HUDEP-2 (cell line): ENCODE results near the gene CBLB.
A peak's percentile ranks its signal among the peaks of the same experiment; 100 is the strongest.

Source experiments
- DNase-seq, 76 experiments: peaks; one replicate each; lab custom pipeline; 2025; ENCODE audit not compliant: unreplicated experiment in 76 of 76; lab: John Stamatoyannopoulos, UW

Gene CBLB

DNA sequence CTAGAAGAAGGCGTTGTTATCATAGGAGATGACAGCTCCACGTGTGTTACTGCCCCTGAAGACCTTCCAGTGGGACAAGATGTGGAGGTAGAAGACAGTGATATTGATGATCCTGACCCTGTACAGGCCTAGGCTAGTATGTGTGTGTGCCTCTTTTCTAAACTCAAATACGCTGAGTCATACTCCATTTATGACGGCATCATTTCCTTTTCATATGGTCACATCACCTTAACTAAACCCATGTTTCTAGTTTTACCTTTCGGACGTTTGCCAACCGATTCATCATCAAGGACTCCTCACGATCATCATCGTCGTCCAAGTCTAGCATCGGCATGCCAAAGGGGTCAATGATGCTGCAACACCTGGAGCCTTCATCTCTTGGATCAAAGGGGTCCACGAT, 149.0 kb downstream of the CBLB start:
- DNase-seq, result no peak

DNA sequence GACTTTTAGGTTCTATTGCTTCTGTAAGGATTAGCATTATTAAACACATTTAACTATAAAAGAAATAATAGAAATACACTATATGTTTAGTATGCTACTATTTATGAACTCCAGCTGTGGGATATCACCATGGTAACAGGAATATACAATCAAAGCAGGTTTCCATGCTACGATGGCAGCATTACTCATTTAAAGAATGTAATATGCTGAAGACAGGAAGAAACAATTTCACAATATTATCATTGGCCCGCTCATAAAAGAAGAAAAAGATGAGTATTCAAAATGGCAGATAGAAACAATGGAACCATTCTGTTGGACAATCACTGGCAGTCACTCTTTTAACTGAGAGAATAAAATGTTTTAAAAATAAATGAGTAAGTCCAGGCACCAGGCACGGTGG, 153.4 kb downstream of the CBLB start:
- DNase-seq, result no peak

DNA sequence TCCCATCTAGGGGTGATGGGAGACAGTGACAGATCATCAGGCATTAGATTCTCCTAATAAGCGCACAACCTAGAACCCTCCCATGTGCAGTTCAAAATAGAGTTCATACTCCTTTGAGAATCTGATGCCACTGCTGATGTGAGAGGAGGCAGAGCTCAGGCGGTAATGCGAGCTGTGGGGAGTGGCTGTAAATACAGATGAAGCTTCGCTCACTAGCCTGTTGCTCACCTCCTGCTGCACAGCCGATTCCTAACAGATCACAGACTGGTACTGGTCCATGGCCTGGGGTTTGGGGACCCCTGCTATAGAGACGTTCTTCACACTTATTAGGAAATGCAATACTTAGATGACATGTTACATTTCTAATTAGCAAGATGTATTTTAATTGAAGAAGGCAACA, 154.4 kb downstream of the CBLB start:
- DNase-seq, result no peak

DNA sequence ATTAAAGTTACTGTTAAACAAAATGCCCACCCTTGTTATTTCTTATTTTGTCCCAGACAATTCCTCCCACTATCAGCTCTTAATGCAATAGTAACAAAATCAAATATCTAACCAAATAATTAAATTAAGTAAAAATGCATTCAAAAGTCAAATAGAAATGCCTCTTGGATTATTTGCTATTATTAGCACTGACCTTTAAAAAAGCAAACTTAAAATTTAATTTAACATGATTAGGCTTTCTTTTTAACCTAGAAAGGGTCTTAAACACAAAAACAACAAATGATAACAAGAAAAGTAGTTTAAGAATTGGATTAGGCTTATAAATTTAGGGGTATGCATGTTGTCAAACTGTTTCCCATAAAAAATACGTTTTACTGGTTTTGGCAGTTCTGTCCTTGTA, 159.8 kb downstream of the CBLB start:
- DNase-seq, result no peak

DNA sequence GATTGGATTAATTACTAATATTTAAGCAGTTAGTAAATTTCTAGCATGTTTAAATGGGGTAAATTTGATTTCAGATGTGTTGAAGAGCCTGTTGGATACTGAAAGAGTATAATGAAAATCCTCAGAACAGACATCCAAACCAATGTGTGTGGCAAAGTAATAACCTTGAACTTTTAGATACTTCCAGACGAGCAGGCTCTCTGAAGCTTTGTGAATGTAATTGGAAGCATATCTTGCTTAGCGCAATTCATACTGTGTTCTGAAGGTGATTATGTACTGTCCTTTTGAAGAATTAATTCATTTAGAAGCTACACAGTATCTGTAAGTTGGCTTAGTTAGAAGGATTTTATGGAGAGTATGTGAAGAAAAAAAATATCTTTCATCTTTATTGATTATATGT, 161.8 kb downstream of the CBLB start:
- no peak for DNase-seq

DNA sequence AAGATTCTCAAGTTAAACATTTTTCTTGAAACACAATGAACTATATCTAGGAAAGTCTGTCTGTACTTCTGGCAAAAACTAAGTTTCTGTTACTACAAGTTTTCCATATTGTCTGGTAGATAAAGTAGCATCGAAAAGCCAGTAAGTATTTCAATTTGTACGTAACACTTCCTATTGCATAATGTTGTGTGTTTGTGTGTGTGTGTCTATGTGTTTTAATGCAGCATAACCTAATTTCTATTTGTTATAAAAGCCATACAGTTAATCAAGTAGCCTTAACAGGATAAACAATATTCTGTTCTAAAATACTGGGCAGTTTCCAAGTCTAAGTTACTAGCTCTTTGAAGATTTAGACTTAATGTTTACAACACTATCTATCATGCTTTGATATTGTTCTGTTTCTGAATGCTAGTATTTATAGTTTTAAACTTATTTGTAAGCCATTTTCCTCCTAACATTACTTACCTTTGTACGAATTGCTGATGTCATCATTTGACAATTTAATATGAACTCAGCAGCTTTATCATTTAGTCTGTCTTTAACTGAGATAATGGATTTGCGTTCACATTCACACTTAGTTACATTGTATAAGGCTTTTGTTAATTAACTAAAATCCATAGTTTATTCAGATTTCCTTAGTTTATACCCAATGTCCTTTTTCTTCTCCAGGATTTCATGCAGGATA, 163.9 kb downstream of the CBLB start:
- no peak for DNase-seq

DNA sequence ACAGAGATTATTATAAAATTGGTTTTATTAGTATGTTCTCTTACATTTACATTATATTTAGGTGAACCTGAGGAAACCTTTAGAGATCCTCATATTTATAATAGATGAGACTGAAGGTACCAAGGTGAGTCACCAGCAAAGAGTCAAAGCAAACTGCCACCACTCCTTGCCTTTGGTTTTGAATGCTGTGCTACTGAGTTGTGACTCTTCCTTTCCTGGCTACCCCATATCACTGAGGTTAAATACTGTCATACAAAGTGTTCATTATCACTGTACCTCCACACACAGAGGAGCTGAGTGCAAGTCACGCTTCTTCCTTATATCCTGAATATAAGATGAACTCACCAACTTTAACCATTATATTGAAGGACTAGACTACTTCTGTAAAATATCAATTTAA, 168.2 kb downstream of the CBLB start:
- no peak for DNase-seq

DNA sequence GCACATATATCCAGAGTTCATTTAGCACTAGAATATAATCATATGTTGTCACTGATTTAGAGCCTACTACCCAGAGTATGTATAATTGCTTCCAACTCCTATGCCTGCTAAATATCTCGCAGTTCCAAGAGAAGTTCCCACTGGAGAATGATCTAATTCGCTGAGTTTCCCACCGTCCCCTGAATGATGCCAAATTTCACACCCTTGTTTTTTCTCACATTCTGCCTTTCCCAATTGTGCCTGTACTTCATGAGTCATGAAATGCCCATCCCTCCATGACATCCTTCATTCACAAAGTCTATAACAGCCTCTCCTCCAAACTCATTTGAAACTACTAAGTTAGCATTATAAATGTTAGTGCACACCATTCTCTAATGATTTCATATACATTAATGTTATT, 177.2 kb downstream of the CBLB start:
- DNase-seq, result no peak

DNA sequence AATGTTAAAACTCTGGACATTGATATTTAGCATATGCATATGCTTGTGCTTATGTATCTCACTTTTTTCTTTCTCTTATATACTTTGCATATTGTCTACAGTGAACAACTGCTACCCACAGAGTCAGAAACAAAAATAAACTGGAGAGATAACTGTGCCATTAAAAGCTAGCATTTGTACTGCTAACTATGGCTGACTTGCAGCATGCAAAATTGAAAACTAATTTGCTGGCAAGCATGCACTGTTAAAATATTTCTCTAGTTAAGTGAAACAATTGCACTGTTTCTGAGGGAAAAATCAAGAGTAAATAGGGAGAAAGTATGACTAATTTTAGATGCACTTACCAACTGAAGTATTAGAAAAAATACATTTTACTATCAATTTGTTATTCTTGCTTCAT, 177.8 kb downstream of the CBLB start:
- DNase-seq, result no peak

DNA sequence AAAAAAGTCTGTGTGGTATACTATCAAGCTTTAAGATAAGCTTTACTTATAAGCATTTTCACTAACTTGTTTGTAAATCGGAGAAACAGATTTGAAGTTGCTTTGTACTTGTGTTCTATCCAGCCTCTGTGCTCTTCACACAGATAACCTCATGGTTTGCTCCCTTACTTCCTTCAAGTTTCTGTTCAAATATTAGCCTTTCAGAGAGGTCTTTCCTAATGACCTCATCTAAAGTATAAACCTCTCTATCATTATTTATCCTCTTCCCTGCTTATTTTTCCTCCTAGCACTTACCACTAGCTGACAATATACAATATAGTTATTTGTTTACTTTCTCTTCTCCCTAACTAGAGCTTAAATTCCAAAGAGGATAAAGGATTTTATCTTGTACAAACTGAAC, 180.0 kb downstream of the CBLB start:
- DNase-seq, result no peak

DNA sequence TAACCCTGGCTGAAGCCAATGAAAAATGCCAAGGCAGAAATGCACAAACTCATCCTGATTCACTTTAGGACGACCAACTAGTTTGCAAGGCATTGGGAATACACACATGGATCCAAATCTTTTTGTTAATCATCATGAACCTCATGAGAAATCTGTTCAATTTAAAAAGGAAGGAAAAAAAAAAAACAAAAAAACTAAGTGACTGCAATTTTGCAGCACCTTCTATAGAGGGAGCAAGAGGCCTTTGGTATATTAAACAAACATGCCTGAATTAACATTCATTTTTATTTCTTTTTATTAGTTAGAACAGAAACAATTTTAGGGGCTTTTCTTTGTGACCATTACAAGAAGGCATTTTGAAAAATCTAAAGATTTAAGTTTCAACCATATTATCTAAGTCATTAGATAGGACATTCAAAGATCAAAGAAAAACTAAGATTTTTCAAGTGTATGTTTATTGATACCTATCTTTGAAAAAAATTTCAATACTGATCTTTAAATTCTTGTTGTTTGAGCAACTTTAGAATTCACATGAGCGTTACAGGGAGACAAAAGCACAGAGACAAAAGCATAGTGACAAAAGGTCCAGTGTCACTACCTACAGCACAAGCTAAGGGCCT, 182.4 kb downstream of the CBLB start:
- DNase-seq, result no peak

DNA sequence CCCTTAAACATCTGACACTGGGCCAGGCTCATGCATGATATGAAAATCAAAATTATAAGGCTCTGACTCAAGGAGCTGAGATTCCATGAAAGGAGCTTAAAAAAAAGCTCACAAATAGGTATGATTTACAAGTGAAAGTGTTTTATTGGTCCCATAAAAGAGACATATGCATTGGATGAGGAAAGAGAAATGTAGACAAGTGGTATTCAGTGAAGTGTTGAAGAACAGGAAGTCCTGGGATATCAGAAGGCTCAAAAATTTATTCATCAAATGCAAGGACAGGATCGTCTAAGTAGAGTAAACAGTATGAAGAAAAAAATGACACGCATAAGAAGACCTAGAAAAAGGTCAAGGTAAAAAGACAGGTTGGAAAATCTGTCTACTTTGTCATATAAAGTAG, 188.9 kb downstream of the CBLB start:
- DNase-seq, result no peak

DNA sequence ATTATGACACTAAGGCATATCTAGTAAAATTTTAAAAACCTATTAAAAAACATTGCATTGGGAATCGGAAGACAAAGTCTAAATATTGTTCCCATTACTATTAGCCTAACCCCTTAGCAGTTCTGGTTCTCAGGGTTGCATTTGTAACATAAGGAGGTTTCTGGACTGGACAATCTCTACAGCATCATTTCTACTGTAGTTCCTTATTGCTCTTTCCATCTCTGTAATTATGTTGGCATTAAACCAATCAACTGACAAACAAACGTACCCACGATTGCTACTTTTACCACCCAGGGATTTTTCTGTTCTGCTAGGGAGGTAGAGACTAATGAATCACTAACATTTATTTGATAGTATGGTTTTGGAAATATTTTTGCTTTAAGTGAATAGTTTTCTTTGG, 190.8 kb downstream of the CBLB start:
- DNase-seq, result no peak

DNA sequence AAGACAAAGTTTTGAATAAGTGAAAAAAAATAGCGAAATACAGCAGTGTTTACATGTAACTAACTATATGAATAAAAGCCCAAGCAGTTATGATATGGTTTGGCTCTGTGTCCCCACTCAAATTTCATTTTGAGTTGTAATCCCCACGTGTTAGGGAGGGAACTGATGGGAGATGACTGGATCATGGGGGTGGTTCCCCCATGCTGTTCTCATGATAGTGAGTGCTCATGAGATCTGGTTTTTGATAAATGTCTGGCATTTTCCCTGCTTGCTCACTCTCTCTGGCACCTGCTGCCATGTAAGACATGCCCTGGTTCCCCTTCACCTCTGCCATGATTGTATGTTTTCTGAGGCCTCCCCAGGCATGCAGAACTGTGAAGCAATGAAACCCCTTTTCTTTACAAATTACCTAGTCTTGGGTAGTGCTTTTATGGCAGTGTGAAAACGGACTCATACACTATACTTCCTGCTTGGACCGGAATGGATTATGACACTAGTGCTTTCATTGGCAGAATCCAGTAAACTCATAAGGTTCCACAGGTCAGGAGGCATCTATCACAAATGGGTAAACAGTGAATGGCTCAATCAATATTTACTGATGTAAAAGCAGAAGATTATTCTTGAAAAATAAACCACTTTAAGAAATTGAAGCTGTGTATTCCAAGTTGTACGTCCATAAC, 192.1 kb downstream of the CBLB start:
- DNase-seq, result peak in 2 of 76 experiments; percentile 1 to 10

DNA sequence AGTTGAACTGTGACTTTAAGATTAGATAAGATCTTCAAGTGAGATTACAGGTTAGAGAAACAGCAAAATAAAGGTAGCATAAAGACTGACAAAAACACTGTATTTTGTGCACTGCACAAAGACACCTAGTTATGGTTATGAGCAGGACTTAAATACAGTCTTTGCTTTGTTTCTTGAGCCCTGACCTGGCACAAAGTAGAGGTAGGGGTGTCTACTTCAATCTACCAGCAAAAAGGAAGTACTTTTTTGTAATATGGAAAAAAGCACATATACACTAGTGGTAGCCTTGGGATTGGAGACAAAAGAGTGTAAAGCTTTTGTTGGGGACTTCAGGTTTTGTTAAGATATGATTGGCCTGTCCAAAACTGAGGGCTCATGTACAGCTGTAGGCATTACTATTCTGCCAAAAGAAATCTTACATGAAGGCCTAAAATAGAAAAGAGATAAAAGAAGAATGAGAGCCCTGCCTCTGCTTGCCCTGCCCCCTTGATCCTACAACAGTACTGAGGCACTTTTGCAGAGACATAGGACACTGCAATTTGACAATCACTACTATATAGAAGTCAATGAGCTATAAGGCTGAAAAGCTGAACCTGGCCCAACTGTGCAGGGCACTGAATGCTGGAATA, 194.3 kb downstream of the CBLB start:
- no peak for DNase-seq

DNA sequence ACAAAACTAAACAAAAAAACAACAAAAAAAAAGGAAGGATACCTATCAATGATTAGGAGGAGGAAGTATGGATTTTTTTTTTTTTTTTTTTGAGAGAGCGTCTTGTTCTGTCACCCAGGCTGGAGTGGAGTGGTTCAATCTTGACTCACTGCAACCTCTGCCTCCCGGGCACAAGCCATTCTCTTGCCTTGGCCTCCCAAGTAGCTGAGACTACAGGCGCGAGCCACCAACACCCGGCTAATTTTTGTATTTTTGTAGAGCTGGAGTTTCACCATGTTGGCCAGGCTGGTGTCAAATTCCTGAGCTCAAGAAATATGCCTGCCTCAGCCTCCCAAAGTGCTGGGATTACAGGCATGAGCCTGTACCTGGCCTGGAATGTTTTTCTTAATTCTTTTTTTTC, 195.8 kb downstream of the CBLB start:
- no peak for DNase-seq

DNA sequence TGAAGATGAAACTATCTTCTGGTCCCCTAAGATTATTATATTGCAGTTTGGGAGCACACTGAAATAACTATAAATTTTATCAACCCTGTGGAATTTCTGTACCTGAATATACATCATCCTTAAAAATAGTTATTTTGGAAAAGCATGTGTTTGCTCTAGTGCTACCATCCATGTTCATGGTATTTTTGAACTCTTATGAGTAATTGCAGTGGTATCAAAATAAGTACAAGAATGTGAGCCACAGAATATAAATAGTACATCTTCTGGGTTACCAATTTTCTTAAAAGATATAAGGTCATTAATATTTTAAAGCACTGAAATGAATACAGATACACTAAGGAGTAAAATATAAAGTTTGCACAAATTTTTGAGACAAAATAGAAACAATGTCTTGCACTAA, 206.5 kb downstream of the CBLB start:
- DNase-seq, result no peak

DNA sequence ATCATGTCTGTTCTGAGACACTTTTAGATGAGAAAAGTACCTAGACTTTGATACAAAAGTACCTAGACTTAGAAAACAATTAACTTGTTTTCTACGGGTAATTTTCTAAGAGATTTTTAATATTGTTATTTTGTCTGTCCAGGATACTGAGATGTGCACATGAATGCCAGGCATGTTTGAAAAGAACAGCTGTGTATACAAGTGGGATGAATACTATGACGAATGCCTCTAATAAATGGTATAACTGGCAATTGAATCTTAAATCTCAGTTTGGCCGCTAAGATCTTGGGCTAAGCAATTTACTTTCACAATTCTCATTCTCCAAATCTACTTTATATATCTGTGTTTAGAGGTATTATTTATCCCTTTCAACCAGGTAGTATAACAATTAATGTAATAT, 207.4 kb downstream of the CBLB start:
- no peak for DNase-seq

DNA sequence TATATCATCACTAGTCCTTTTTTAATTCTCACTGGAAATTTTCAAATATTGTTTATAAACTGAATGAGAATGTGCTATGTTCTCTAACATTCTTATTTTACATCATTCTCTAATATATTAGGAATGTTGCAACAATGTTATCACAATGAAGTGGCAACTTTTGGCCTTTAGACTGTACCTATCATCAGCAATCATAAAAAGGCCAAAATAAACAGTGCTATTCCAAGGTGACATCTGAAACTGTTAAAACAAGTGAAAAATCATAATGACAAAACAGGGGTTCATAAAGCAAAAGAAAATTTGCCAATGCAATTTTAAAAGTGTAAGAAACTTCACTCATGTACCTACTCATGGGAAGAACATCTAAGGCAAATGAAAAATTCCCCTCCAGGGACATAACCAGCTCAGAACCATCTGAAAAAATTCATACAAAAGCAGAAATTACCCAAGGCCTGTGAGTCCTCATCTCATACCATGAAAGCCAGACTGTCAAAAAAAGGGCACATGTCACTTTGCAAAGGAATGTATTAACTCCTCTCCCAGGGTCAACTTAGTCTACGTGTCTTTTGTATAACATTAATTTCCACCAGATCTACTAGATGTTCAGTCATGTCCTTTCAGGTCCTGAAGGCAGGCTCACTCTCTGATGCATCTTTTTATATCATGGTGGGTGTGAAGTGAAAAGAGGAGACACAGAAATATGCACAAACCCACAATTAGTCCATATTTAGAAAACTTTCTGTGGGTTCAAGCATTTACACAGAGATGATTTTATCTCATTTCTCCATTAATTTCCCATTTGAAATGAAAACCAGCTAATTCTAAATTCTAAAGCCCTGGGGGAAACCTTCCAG, 211.9 kb downstream of the CBLB start:
- DNase-seq, result no peak

DNA sequence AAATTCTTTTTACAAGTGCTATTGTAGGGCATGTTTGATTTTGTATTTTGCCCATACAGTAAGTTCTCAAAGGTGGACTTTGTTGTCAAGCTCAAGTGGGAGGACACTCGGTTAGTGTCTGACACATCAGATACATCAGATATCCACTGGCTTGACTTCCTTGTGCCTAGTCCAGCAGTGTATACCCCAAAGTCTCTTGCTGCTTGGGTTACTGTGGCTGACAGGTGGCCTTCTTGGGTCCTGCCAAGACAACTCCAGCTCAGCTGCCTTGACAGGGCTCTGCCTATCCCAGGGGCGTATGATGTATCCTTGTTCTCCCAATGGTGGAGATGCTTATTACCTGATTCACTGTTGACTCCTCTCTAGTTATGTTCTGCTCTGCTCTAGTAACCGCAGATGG, 214.9 kb downstream of the CBLB start:
- no peak for DNase-seq

DNA sequence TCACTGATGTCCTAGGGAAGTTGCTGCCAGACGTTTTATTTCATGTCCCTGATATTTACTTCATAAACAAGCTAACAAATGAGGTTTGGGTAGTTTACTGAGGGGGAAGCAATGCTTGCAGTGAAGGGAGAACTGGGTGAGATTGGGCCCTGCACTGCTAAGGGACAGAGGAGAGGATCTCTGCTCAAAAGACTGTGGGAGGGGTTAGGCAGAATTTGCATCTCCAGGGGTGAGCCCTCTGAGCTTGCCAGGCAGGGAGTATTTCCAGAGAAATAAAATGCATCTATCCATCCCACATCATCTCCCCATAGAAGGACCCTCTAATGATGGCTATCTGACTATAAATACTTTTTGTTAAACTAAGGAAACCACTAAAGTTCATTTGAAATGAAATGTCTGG, 215.6 kb downstream of the CBLB start:
- DNase-seq, result no peak
